DND-41 (cell line): Measurements from ENCODE around the gene PKDCC.

Source experiments
- ATAC-seq: fragments of 200-7000 bp; cut with Tn5 transposase; 3 replicates; pipeline ENCODE4 v1.9.1; 2021; ENCODE audit warnings: low read depth; ENCODE audit not compliant: insufficient read depth
- DNase-seq: peaks from one replicate; pipeline ENCODE4 v3.0.0-alpha.2; 2020
- H2AFZ ChIP-seq: 2 replicates; pipeline ENCODE4 v1.6.0; 2012; ENCODE audit warnings: low read depth, low read length
- H3K27ac ChIP-seq: 2 replicates; pipeline ENCODE4 v1.5.1; 2012; ENCODE audit warnings: low read length, inconsistent platforms
- H3K27me3 ChIP-seq: fragments of 200-600 bp; sonication (generic); 2 replicates; pipeline ENCODE4 v1.6.0; 2012; ENCODE audit warnings: low read length, mild to moderate bottlenecking, inconsistent platforms; ENCODE audit not compliant: insufficient read depth, poor library complexity
- H3K36me3 ChIP-seq: 2 replicates; pipeline ENCODE4 v1.5.1; 2012; ENCODE audit warnings: low read length, inconsistent platforms; ENCODE audit not compliant: insufficient read depth
- H3K4me1 ChIP-seq: 2 replicates; pipeline ENCODE4 v1.5.1; 2012; ENCODE audit warnings: mild to moderate bottlenecking, low read length; ENCODE audit not compliant: insufficient read depth
- H3K4me2 ChIP-seq: 2 replicates; pipeline ENCODE4 v1.6.0; 2012; ENCODE audit warnings: mild to moderate bottlenecking, moderate library complexity, low read length, inconsistent platforms; ENCODE audit not compliant: insufficient read depth
- H3K4me3 ChIP-seq, 2 experiments: fragments of 200-600 bp in 1 of 2; shearing (Covaris generic) in 1 of 2; 2 replicates each; pipeline ENCODE4 v1.5.1; 2012 to 2016; ENCODE audit warnings: inconsistent platforms in 2 of 2, low read length in 2 of 2, mild to moderate bottlenecking in 2 of 2, low read depth in 1 of 2, moderate library complexity in 1 of 2
- H3K79me2 ChIP-seq: 2 replicates; pipeline ENCODE4 v1.6.0; 2012; ENCODE audit warnings: low read length, inconsistent platforms; ENCODE audit not compliant: insufficient read depth
- H3K9ac ChIP-seq: 2 replicates; pipeline ENCODE4 v1.6.0; 2012; ENCODE audit warnings: low read depth, mild to moderate bottlenecking, inconsistent platforms, low read length, moderate library complexity
- H3K9me3 ChIP-seq: 2 replicates; pipeline ENCODE4 v1.5.1; 2012; ENCODE audit warnings: low read length, moderate library complexity, mild to moderate bottlenecking, inconsistent platforms; ENCODE audit not compliant: insufficient read depth, severe bottlenecking
- H4K20me1 ChIP-seq: 2 replicates; pipeline ENCODE4 v1.6.0; 2012; ENCODE audit warnings: low read length; ENCODE audit not compliant: insufficient read depth
- CTCF ChIP-seq: IDR thresholded peaks from 2 replicates; pipeline ENCODE4 v1.5.1; 2012; ENCODE audit warnings: borderline replicate concordance, low read length, moderate library complexity, mild to moderate bottlenecking; ENCODE audit not compliant: poor library complexity, severe bottlenecking; ENCODE audit errors: extremely low read depth
- EZH2 ChIP-seq: IDR thresholded peaks from 3 replicates; pipeline ENCODE4 v1.6.1; 2012; ENCODE audit warnings: borderline replicate concordance, low read depth, mild to moderate bottlenecking, moderate library complexity, low read length, inconsistent platforms; ENCODE audit not compliant: severe bottlenecking

The PKDCC gene

DNA sequence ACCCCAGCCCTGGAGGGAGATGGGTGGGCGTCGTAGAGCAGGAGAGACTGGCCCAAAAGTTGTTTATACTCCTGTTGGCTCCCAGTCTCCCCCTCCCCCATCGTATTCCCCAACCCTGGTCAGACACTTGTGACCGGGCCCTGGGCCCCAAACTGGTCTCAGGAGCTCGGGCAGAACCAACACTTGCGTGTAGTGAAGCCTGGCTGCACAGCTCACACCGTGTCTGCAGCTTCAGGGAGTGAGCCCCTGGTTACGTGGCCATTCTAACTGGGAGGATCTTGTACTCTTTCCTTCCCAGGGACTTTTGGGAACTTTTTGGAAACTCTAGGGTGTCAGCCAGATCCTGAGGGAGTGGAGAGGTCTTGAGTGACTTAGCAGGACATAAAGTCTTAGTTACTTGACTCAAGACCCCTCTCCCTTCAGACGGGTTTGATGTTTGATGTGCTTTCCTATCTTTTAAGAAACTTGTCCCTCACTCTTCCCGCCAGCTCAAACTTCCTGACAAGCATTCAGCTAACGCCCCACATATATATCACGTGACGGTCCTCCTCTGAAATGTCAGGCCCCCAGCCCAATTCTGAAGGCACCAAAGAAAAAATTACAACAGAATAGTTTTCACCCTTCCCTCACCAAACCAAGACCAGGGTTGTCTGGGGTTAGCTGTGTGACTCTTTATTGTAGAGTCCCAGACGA lies 2.3 kb downstream of the PKDCC start:
- no peak for TF ChIP-seq CTCF
- TF ChIP-seq EZH2: no peak
- Histone ChIP-seq H3K9me3 (no peaks in the 10 kb centered on the region), H2AFZ (no peak overlapping the region), H4K20me1 (no peaks in the 10 kb centered on the region), H3K27me3 (peaks cover 11% of the 10 kb centered on the region), H3K36me3 (no peaks in the 10 kb centered on the region), H3K4me2 (no peak overlapping the region), H3K27ac (no peak overlapping the region), H3K4me1 (no peaks in the 10 kb centered on the region), H3K4me3 (no peak overlapping the region), H3K9ac (no peak overlapping the region), H3K79me2 (no peaks in the 10 kb centered on the region)
- ATAC-seq (no peak), DNase-seq (no peak)

- Histone ChIP-seq H3K79me2 (no peaks in the 10 kb centered on the region), H3K4me3 (no peak overlapping the region), H3K9ac (no peak overlapping the region), H2AFZ (no peak overlapping the region), H3K4me2 (no peak overlapping the region), H4K20me1 (no peaks in the 10 kb centered on the region), H3K27me3 (peaks cover 15% of the 10 kb centered on the region), H3K9me3 (no peaks in the 10 kb centered on the region), H3K36me3 (no peaks in the 10 kb centered on the region), H3K27ac (no peak overlapping the region), H3K4me1 (no peaks in the 10 kb centered on the region)
- no peak for TF ChIP-seq EZH2
- no peak for TF ChIP-seq CTCF
- no peak for DNase-seq
- ATAC-seq: no peak
Observed at GRCh38 chr2:42050703-42051542, 3.1 kb downstream of the PKDCC start.

DNA sequence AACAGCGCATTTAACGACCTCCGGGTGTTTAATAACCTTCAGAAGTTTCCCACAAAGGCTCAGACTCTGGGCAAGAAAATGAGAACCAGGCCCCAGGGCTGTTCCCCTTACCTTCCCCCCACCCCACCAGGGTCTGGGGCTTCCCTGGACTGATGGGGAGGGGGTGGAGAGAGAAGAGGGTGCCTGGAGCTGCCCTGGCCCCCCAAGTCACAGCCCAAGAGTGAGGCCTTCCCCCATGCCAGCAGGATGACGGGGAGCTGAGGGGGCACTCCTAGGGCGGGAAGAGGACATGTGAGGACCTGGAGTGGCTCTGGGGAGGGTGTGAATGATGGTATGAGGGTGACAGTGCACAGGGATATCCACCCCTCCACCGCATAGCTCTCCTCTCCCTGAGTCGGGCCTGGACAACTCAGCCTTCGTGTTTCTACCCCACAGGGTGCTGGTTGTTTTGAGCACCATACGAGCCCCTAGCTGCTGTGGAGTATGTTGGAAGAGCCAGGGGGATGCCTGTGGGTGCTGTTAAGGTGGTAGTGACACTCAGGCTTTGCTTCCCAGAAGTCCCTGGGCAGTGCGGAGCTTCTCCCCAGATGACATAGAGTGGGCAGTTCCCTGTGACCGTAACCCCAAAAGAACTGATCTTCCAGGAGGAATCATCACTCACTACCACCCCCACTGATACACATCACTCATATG lies 3.9 kb downstream of the PKDCC start:
- no peaks in the 10 kb centered on the region for H4K20me1 ChIP-seq
- H3K4me1 ChIP-seq: no peaks in the 10 kb centered on the region
- H3K9ac ChIP-seq: no peak overlapping the region
- no peak overlapping the region for H3K4me3 ChIP-seq
- no peak overlapping the region for H2AFZ ChIP-seq
- TF ChIP-seq CTCF (no peak), EZH2 (no peak)
- H3K27ac ChIP-seq: no peak overlapping the region
- H3K9me3 ChIP-seq: no peaks in the 10 kb centered on the region
- DNase-seq (no peak), ATAC-seq (no peak)
- no peaks in the 10 kb centered on the region for H3K36me3 ChIP-seq
- H3K27me3 ChIP-seq: peaks cover 20% of the 10 kb centered on the region
- H3K79me2 ChIP-seq: no peaks in the 10 kb centered on the region
- no peak overlapping the region for H3K4me2 ChIP-seq
